HepG2 (cell line): ENCODE results near the gene NKD1. TPM values are rescaled to one million over a fixed set of nuclear protein-coding genes. Genes with fewer than 3 reads are reported as not detected.

Experiments
- AGO1 ChIP-seq: fragments of 200-400 bp; formaldehyde crosslinking; IDR thresholded peaks from 2 replicates; pipeline ENCODE4 v1.6.1; 2017; ENCODE audit warnings: mild to moderate bottlenecking, low read depth, low read length, moderate library complexity; ENCODE audit not compliant: poor library complexity, severe bottlenecking
- AGO2 ChIP-seq: fragments of 200-400 bp; formaldehyde crosslinking; optimal IDR thresholded peaks from 2 replicates; pipeline ENCODE3; 2017; ENCODE audit warnings: mild to moderate bottlenecking, low read depth, low read length, moderate library complexity
- BCL6 ChIP-seq: IDR thresholded peaks from 2 replicates; pipeline ENCODE4 v1.6.1; 2016; ENCODE audit warnings: missing genetic modification reagents, missing compliant biosample characterization
- CBX5 ChIP-seq: sonication (generic); formaldehyde crosslinking; IDR thresholded peaks from 2 replicates; pipeline ENCODE4 v1.4.0; 2020; ENCODE audit warnings: missing genetic modification reagents, borderline replicate concordance
- HNRNPH1 ChIP-seq: fragments of 200-400 bp; formaldehyde crosslinking; optimal IDR thresholded peaks from 2 replicates; pipeline ENCODE3; 2017; ENCODE audit warnings: mild to moderate bottlenecking, low read depth, low read length
- HOXD1 ChIP-seq: sonication (generic); formaldehyde crosslinking; IDR thresholded peaks from 2 replicates; pipeline ENCODE4 v1.5.0; 2020; ENCODE audit warnings: missing genetic modification reagents
- IKZF1 ChIP-seq: fragments of 450-650 bp; IDR thresholded peaks from 2 replicates; pipeline ENCODE4 v1.7.1; 2016
- KDM5B ChIP-seq: sonication (generic); formaldehyde crosslinking; IDR thresholded peaks from 2 replicates; pipeline ENCODE4 v1.4.0; 2020; ENCODE audit warnings: missing genetic modification reagents, mild to moderate bottlenecking, borderline replicate concordance
- KLF6 ChIP-seq: IDR thresholded peaks from 2 replicates; pipeline ENCODE4 v1.8.0; 2016; ENCODE audit warnings: missing biosample characterization, missing genetic modification reagents
- MED8 ChIP-seq: sonication (generic); formaldehyde crosslinking; IDR thresholded peaks from 2 replicates; pipeline ENCODE4 v1.8.1; 2023; ENCODE audit warnings: mild to moderate bottlenecking, missing genetic modification reagents; ENCODE audit not compliant: insufficient replicate concordance
- NBN ChIP-seq: fragments of 450-650 bp; conservative IDR thresholded peaks from 2 replicates; pipeline ENCODE4 v1.6.1; 2017
- NRL ChIP-seq: sonication (generic); formaldehyde crosslinking; IDR thresholded peaks from 2 replicates; pipeline ENCODE4 v1.5.0; 2020; ENCODE audit warnings: missing genetic modification reagents, mild to moderate bottlenecking, moderate library complexity, borderline replicate concordance
- PHF8 ChIP-seq: sonication (generic); formaldehyde crosslinking; IDR thresholded peaks from 2 replicates; pipeline ENCODE4 v1.5.0; 2020; ENCODE audit warnings: missing genetic modification reagents
- POLR2G ChIP-seq: fragments of 200-400 bp; formaldehyde crosslinking; IDR thresholded peaks from 2 replicates; pipeline ENCODE4 v1.6.1; 2018; ENCODE audit warnings: mild to moderate bottlenecking, low read depth, low read length, moderate library complexity
- SAP130 ChIP-seq: IDR thresholded peaks from 2 replicates; pipeline ENCODE4 v1.6.1; 2016; ENCODE audit warnings: low read depth
- SNAPC2 ChIP-seq: sonication (generic); formaldehyde crosslinking; IDR thresholded peaks from 2 replicates; pipeline ENCODE4 v1.8.1; 2022; ENCODE audit warnings: mild to moderate bottlenecking, missing genetic modification reagents
- SOX13 ChIP-seq, 3 experiments: fragments of 450-650 bp in 1 of 3; sonication (generic) in 1 of 3; formaldehyde crosslinking in 1 of 3; IDR thresholded peaks in 2 of 3; conservative IDR thresholded peaks in 1 of 3; 2 replicates each; pipeline versions ENCODE4 v1.5.0 to v1.6.1; 2016 to 2020; ENCODE audit warnings: antibody characterized with exemption in 1 of 3, mild to moderate bottlenecking in 1 of 3, missing compliant biosample characterization in 1 of 3, missing genetic modification reagents in 1 of 3, moderate library complexity in 1 of 3
- SPEN ChIP-seq: sonication (generic); formaldehyde crosslinking; IDR thresholded peaks from 2 replicates; pipeline ENCODE4 v1.5.1; 2020; ENCODE audit warnings: low read depth, mild to moderate bottlenecking, missing genetic modification reagents
- ZFX ChIP-seq: sonication (generic); formaldehyde crosslinking; IDR thresholded peaks from 2 replicates; pipeline ENCODE4 v1.4.0; 2020; ENCODE audit warnings: mild to moderate bottlenecking, low read depth, missing genetic modification reagents, moderate library complexity
- ZNF121 ChIP-seq: sonication (generic); formaldehyde crosslinking; IDR thresholded peaks from 2 replicates; pipeline ENCODE4 v1.5.0; 2020; ENCODE audit warnings: mild to moderate bottlenecking, missing genetic modification reagents
- ZNF430 ChIP-seq: sonication (generic); formaldehyde crosslinking; IDR thresholded peaks from 2 replicates; pipeline ENCODE4 v1.9.0; 2021; ENCODE audit warnings: mild to moderate bottlenecking, missing genetic modification reagents
- ZNF570 ChIP-seq: sonication (generic); formaldehyde crosslinking; IDR thresholded peaks from 2 replicates; pipeline ENCODE4 v1.4.0; 2020; ENCODE audit warnings: mild to moderate bottlenecking, missing genetic modification reagents, borderline replicate concordance
- ZNF652 ChIP-seq: IDR thresholded peaks from 2 replicates; pipeline ENCODE4 v1.6.1; 2016; ENCODE audit warnings: low read depth, borderline replicate concordance
- ZNF678 ChIP-seq: sonication (generic); formaldehyde crosslinking; IDR thresholded peaks from 2 replicates; pipeline ENCODE4 v1.4.0; 2020; ENCODE audit warnings: mild to moderate bottlenecking, missing genetic modification reagents
- polyA plus RNA-seq, 8 experiments: library from polyadenylated mRNA; depleted of rRNA in 3 of 8; stranded (reverse) in 7 of 8; unstranded in 1 of 8; fragments of >200 nt; fragmentation: Illumina TruSeq in 4 of 8; extraction: Trizol in 4 of 8; gene quantifications; 2 replicates each; pipeline versions ENCODE4 v1.2.1 to v1.2.3, GENCODE V29; 2011 to 2016; ENCODE audit warnings: low read depth in 4 of 8, missing spikeins in 1 of 8, mixed read lengths in 1 of 8; ENCODE audit not compliant: insufficient read depth in 1 of 8
- total RNA-seq, 5 experiments: library from RNA; depleted of rRNA; stranded (reverse); fragments of >200 nt; fragmentation: Illumina TruSeq; extraction: Trizol; gene quantifications; 2 replicates each; pipeline ENCODE4 v1.2.3, GENCODE V29; 2016; ENCODE audit warnings: low read depth in 1 of 5
- TF ChIP-seq, protein P1 (sequence below): sonication (generic); formaldehyde crosslinking; IDR thresholded peaks from 2 replicates; pipeline ENCODE4 v1.5.0; 2020; ENCODE audit warnings: mild to moderate bottlenecking, missing genetic modification reagents, borderline replicate concordance
- TF ChIP-seq, protein P2 (sequence below): sonication (generic); formaldehyde crosslinking; IDR thresholded peaks from 2 replicates; pipeline ENCODE4 v1.9.0; 2021; ENCODE audit warnings: missing genetic modification reagents, borderline replicate concordance
- TF ChIP-seq, protein P3 (sequence below): sonication (generic); formaldehyde crosslinking; IDR thresholded peaks from 2 replicates; pipeline ENCODE4 v1.5.0; 2020; ENCODE audit warnings: missing genetic modification reagents

Gene NKD1
- total and polyA plus RNA-seq, 2 of the 13 experiments (the other 11 are each of a cell fraction or from before 2014, with no cell fraction given), result 70.4 to 121 TPM

DNA sequence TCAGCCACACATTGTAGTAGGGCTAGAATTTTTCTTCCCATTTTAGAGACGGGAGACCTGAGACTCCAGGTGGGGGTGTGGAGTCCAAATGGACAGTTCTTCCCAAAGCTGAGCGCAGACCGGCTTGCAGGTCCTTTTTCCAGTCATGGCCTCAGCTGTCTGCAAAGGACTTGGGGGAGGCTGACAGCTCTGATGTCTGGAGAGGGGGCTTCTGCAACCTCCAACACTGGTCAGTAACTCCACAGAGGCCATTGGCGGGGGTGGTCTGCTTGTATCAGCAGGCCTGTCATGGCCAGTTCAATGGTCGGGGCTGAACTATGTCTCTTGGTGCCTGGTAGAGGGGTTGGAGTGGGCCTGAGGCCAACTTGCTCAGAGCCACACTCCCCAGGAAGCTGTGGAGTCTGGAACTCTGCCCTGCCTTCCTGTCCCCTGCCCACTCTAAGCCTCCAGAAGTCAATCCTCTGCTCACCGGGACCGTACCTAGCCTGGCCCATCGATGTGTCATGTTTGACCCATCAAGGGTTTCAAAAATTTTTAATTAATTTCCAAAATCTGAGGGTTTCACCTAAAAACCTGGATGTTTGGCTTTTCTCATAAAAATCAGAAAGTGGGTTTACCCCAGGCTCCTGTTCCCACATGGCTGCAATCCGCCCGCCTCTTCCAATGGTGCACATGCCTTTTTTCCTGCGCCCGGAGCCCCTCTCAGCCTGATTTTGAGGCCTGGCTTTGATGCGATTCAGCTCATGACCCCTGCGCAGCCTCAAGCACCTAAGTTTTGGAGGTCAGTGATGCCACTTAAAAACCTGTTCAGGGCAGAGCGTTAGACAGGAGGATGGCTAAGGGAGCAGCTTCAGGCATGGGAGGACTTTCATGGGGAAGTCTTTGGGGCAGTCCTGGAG, 93.0 kb downstream of the NKD1 start (continued):
- TF ChIP-seq SOX13 (IDR thresholded peaks at IDR 0.05) (no peak), SOX13 (CRISPR knock-in tag; conservative IDR thresholded peaks at IDR 0.05 in 1 of 2, IDR thresholded peaks at IDR 0.05 in 1 of 2) (no peak), SNAPC2 (no peak), KDM5B (CRISPR knock-in tag) (no peak), HOXD1 (no peak), AGO2 (peak; percentile 93), PHF8 (CRISPR knock-in tag) (no peak), SAP130 (CRISPR knock-in tag) (no peak), BCL6 (CRISPR knock-in tag) (no peak), ZNF430 (CRISPR knock-in tag) (no peak), IKZF1 (no peak), ZFX (CRISPR knock-in tag) (no peak), SPEN (CRISPR knock-in tag) (0 out of 2 replicates have a peak, but pooled peaks have one; percentile 23), CBX5 (CRISPR knock-in tag) (no peak), ZNF678 (CRISPR knock-in tag) (no peak), POLR2G (peak; percentile 59), HNRNPH1 (peak; percentile 52), AGO1 (peak; percentile 72), ZNF570 (no peak), ZNF652 (CRISPR knock-in tag) (no peak), ZNF121 (CRISPR knock-in tag) (peak; percentile 44; the same call in 1 of the 2 replicates), NBN (no peak), MED8 (CRISPR knock-in tag) (no peak), NRL (CRISPR knock-in tag) (no peak), KLF6 (CRISPR knock-in tag) (no peak)
- TF ChIP-seq, protein P1, sequence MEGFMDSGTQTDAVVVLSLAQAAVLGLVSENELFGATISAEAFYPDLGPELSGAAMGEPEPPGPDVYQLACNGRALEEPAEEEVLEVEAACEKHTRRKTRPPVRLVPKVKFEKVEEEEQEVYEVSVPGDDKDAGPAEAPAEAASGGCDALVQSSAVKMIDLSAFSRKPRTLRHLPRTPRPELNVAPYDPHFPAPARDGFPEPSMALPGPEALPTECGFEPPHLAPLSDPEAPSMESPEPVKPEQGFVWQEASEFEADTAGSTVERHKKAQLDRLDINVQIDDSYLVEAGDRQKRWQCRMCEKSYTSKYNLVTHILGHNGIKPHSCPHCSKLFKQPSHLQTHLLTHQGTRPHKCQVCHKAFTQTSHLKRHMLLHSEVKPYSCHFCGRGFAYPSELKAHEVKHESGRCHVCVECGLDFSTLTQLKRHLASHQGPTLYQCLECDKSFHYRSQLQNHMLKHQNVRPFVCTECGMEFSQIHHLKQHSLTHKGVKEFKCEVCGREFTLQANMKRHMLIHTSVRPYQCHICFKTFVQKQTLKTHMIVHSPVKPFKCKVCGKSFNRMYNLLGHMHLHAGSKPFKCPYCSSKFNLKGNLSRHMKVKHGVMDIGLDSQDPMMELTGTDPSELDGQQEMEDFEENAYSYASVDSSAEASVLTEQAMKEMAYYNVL, result 0 out of 2 replicates have a peak, but pooled peaks have one; percentile 9
- TF ChIP-seq, protein P2, sequence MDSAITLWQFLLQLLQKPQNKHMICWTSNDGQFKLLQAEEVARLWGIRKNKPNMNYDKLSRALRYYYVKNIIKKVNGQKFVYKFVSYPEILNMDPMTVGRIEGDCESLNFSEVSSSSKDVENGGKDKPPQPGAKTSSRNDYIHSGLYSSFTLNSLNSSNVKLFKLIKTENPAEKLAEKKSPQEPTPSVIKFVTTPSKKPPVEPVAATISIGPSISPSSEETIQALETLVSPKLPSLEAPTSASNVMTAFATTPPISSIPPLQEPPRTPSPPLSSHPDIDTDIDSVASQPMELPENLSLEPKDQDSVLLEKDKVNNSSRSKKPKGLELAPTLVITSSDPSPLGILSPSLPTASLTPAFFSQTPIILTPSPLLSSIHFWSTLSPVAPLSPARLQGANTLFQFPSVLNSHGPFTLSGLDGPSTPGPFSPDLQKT (CRISPR knock-in tag), result no peak
- TF ChIP-seq, protein P3, sequence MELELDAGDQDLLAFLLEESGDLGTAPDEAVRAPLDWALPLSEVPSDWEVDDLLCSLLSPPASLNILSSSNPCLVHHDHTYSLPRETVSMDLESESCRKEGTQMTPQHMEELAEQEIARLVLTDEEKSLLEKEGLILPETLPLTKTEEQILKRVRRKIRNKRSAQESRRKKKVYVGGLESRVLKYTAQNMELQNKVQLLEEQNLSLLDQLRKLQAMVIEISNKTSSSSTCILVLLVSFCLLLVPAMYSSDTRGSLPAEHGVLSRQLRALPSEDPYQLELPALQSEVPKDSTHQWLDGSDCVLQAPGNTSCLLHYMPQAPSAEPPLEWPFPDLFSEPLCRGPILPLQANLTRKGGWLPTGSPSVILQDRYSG, result no peak
